Urinary bladder (tissue), 4 donors: ENCODE data around the gene HHIPL1. TPM values are rescaled to one million over a fixed set of nuclear protein-coding genes. Genes with fewer than 3 reads are reported as not detected.
A peak's percentile ranks its signal among the peaks of the same experiment; 100 is the strongest.

Source experiments
- DNase-seq: peaks from one replicate; pipeline ENCODE4 v3.0.0-alpha.2; 2015; ENCODE audit errors: extremely low spot score
- H3K27ac ChIP-seq: one replicate; pipeline ENCODE4 v1.5.1; 2013; ENCODE audit warnings: low read depth, mild to moderate bottlenecking, moderate library complexity
- H3K36me3 ChIP-seq: one replicate; pipeline ENCODE4 v1.6.1; 2013; ENCODE audit warnings: mild to moderate bottlenecking, moderate library complexity; ENCODE audit not compliant: insufficient read depth
- H3K4me1 ChIP-seq: one replicate; pipeline ENCODE4 v1.6.1; 2013; ENCODE audit warnings: mild to moderate bottlenecking, moderate library complexity; ENCODE audit not compliant: insufficient read depth
- H3K4me3 ChIP-seq: one replicate; pipeline ENCODE4 v1.5.1; 2013; ENCODE audit warnings: low read depth, low read length
- WGBS: extraction: QIAGEN DNeasy Blood & Tissue Kit; methylation state at CpG from one replicate; pipeline ENCODE4 v1.1.7; 2013; 5-methylcytosine and 5-hydroxymethylcytosine counted together
- polyA plus RNA-seq: library from polyadenylated mRNA; stranded (reverse); fragments of 200-250 nt; gene quantifications from one replicate; pipeline ENCODE4 v1.2.3, GENCODE V29; 2013
- total RNA-seq: library from RNA; depleted of rRNA; stranded (reverse); fragments of >200 nt; gene quantifications from one replicate; pipeline ENCODE4 v1.2.3, GENCODE V29; 2014
- donor health status: healthy with polysubstance abuse.
- donor health status: healthy.

HHIPL1 gene
- total and polyA plus RNA-seq, 2 donors = 2.1 to 3.8 TPM

GRCh38 chr14:99683619-99684409, 38.9 kb downstream of the HHIPL1 start, which contains the start of gene CYP46A1:
TSS of gene CYP46A1 (plus strand) at chr14:99684298. CDS start at chr14:99684418, 120 bp downstream.
- no peaks in the 10 kb centered on the region for H3K4me1 ChIP-seq
- peak; percentile 97 for DNase-seq
- no peaks in the 10 kb centered on the region for H3K36me3 ChIP-seq
- peak within 1 kb of the TSS; percentile 70 for H3K27ac ChIP-seq
- H3K4me3 ChIP-seq = peak within 1 kb of the TSS; percentile 63
- WGBS = under 1% methylated on average over 82 of the region's 83 CpGs

GRCh38 chr14:99684410-99684934, 39.5 kb downstream of the HHIPL1 start:
- H3K27ac ChIP-seq = no peak overlapping the region
- H3K4me1 ChIP-seq = no peaks in the 10 kb centered on the region
- 4% methylated on average over 45 of the region's 45 CpGs for WGBS
- peak overlapping the region; percentile 62 for H3K4me3 ChIP-seq
- no peak for DNase-seq
- no peaks in the 10 kb centered on the region for H3K36me3 ChIP-seq

- no peak overlapping the region for H3K27ac ChIP-seq
- no peaks in the 10 kb centered on the region for H3K4me1 ChIP-seq
- no peak for DNase-seq
- H3K4me3 ChIP-seq = no peak overlapping the region
- WGBS = 57% methylated on average over 11 of the region's 11 CpGs
- H3K36me3 ChIP-seq = no peaks in the 10 kb centered on the region
Observed at GRCh38 chr14:99685151-99685591, 40.2 kb downstream of the HHIPL1 start.

GRCh38 chr14:99685596-99685995, 40.7 kb downstream of the HHIPL1 start:
- Histone ChIP-seq H3K4me1 (no peaks in the 10 kb centered on the region), H3K4me3 (no peak overlapping the region), H3K36me3 (no peaks in the 10 kb centered on the region), H3K27ac (no peak overlapping the region)
- 60% methylated on average over 1 of the region's 1 CpG for whole genome bisulfite sequencing
- no peak for DNase-seq

DNA sequence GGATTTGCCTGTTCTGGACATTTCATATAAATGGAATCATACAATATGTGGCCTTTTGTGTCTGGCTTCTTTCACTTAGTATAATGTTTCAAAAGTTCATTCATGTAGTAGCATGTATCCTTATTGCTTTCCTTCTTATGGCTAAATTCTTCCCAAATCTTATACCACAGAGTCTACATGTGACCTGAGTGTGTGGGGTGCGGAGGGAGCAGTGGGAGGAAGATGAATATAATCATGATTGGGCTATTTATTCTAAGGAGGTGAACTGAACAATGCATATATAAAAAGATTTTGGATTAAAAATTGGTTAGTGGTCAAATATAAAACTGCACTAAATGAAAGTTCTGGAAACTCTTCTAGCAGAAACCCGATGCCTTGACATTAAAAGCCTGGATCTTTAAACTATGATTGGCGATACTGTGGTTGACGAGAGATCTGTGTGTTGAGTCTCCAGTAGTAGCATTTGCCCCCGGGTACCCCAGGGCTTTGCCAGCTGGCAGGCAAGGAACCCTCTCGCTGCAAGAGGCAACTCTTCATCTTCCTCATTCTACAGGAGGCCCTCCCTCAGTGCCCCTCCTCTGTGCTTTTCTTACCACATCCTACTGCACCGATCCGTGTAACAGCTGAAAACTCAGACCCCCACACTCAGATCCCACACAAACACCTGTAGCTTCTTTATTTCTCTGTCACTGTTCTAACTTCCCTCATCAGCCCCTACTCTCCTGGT, 41.8 kb downstream of the HHIPL1 start:
- no peaks in the 10 kb centered on the region for H3K4me1 ChIP-seq
- no peaks in the 10 kb centered on the region for H3K36me3 ChIP-seq
- H3K4me3 ChIP-seq = no peak overlapping the region
- no peak overlapping the region for H3K27ac ChIP-seq
- no peak for DNase-seq
- WGBS = 84% methylated on average over 8 of the region's 8 CpGs

- H3K36me3 ChIP-seq = no peaks in the 10 kb centered on the region
- 65% methylated on average over 12 of the region's 12 CpGs for WGBS
- no peaks in the 10 kb centered on the region for H3K4me1 ChIP-seq
- no peak overlapping the region for H3K27ac ChIP-seq
- no peak for DNase-seq
- H3K4me3 ChIP-seq = no peak overlapping the region
Observed at GRCh38 chr14:99687284-99688209, 42.6 kb downstream of the HHIPL1 start.

- no peak for DNase-seq
- Histone ChIP-seq H3K4me1 (no peaks in the 10 kb centered on the region), H3K4me3 (no peak overlapping the region), H3K27ac (no peak overlapping the region), H3K36me3 (no peaks in the 10 kb centered on the region)
- 62% methylated on average over 10 of the region's 10 CpGs for WGBS
Observed at GRCh38 chr14:99688210-99688581, 43.3 kb downstream of the HHIPL1 start.

DNA sequence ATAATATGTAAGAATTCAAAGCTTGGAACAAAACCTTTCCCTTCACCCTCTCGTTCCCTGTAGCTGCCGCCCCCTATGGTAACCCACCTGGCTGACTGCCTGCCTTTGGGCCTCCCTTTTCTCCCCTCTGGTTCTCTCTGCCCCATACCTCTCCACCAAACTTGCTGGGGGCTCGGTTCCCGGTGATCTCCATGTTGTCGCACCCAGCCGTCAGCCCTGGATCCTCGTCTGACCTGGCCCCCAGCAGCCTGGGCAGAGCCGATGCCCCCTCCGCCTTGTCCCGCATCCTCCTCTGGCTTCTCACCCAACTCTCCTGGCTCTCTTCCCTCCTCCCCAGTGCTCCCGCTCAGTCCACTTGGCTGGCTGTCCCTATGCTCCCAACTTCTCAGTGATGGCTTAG, 43.7 kb downstream of the HHIPL1 start:
- no peak for DNase-seq
- Histone ChIP-seq H3K36me3 (no peaks in the 10 kb centered on the region), H3K27ac (no peak overlapping the region), H3K4me3 (no peak overlapping the region), H3K4me1 (no peaks in the 10 kb centered on the region)
- 85% methylated on average over 11 of the region's 11 CpGs for WGBS

DNA sequence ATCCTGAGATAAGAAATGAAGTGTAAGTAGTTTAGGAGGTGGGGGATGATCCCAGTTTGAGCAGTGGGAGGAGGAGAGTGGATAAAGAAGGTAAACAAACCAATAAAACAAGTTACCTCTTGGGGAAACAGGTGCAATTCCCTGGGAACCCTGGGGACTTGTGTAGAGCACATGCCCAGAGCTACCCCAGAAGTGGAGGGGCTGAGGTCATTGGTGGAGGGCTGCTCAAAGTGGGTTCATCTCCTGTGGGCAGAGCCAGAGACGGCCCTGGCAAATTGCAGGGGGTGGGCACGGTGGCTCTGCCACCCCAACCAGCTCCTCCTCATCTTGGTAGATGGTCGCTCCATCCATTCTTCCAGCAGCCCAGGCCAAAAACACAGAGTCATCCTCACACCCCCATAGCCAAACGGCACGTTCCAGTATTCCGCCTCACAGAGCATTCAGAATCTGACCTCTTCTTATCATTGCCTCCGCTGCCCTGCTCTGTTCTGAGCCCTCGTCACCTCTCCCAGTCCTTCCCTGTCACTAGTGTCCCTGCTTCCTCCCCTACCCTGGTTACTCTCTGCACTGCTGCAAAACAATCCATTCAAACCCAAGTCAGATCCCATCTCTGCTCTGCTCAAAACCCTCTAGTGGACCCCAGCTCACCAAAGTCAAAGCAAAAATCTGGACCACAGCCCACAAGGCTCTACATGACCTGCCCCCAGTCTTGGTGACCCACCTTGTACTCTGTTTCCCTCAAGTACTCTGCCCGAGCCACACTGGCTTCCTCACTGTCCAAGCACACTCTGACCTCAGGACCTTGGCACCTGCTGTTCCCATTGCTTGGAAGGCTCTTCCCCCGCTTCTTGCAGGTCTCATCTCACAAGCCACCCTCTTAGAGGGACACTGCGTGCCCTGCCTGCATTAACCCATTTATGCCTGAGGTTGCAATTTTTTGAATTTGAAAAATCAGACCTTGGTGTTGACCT, 44.6 kb downstream of the HHIPL1 start:
- WGBS = 90% methylated on average over 11 of the region's 11 CpGs
- Histone ChIP-seq H3K4me3 (no peak overlapping the region), H3K27ac (no peak overlapping the region), H3K36me3 (no peaks in the 10 kb centered on the region), H3K4me1 (no peaks in the 10 kb centered on the region)
- no peak for DNase-seq

DNA sequence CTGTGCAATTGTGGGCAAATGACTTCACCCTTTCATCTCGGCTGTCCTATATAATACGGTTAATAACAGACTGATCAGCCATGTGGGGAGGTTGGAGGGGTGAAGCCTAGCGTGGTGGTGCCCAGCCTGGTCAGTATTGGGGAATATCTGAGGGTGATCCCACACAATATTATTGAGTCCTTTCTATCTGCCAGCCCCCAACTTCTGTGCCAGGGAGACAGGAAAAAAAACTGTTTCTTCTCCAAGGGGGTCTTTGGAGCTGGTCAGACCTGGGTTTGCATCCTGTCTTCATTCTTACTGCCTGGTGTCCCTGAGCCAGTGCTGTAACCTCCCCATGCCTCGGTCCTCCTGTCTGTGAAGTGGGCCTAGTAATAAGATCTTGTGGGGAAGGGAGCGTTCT, 45.7 kb downstream of the HHIPL1 start:
- H3K36me3 ChIP-seq = no peaks in the 10 kb centered on the region
- H3K27ac ChIP-seq = no peak overlapping the region
- no peak overlapping the region for H3K4me3 ChIP-seq
- DNase-seq = no peak
- no peaks in the 10 kb centered on the region for H3K4me1 ChIP-seq
- 85% methylated on average over 5 of the region's 5 CpGs for WGBS

DNA sequence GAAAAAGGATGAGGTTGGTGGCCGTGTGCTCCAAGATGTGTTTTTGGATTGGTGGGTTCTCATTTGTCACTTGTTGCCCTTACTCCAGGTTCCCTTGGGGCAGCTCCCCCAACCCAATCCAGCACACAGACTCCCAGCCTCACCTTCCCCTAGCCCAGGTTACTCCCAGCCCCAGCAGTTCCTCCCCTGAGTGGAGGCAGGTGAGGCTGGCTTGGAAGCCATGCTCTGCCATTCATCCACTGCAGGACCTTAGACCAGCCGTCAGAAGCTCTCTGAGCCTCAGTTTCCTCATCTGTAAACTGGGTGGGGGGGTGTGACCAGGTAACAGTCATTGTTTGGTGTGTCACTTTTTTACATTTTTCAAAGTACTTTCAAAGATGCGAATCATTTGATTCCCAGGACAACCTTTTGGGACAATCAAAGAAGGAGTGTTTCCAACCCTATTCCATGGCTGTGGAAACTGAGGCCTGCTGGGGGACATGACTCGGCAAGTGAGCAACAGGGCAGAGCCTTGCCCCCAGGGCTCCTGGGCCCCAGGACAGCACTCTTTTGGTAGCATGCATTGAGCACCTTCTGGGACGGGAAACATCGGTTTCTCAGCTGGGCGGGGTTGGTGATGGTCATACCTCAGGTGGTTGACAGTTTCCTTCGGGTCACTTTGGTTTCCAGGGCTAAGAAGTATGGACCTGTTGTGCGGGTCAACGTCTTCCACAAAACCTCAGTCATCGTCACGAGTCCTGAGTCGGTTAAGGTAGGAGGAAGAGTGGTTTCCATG, 46.4 kb downstream of the HHIPL1 start:
- Histone ChIP-seq H3K27ac (no peak overlapping the region), H3K36me3 (no peaks in the 10 kb centered on the region), H3K4me1 (no peaks in the 10 kb centered on the region), H3K4me3 (no peak overlapping the region)
- DNase-seq = no peak
- 93% methylated on average over 13 of the region's 13 CpGs for WGBS

GRCh38 chr14:99693918-99694317, 49.0 kb downstream of the HHIPL1 start:
- Histone ChIP-seq H3K4me1 (no peaks in the 10 kb centered on the region), H3K4me3 (no peak overlapping the region), H3K27ac (no peak overlapping the region), H3K36me3 (no peaks in the 10 kb centered on the region)
- no peak for DNase-seq
- 93% methylated on average over 3 of the region's 3 CpGs for WGBS
